WTC11 (cell line): ENCODE data around the gene SLC24A3. TPM values are rescaled to one million over a fixed set of nuclear protein-coding genes. Genes with fewer than 3 reads are reported as not detected.

Experiments
- ATAC-seq: fragments of 200-7000 bp; cut with Tn5 transposase; 2 replicates; pipeline ENCODE4 v1.10.0; 2021; ENCODE audit warnings: mild to moderate bottlenecking, moderate library complexity
- CTCF ChIA-PET: fragments of 300-600 bp; sonication (Branson Sonifier 250); formaldehyde crosslinking; loops from one replicate; lab custom pipeline; 2021; ENCODE audit warnings: antibody characterized with exemption; lab: Charles Lee
- POLR2A ChIA-PET: fragments of 350-600 bp; sonication (Branson Sonifier 250); formaldehyde crosslinking; loops from one replicate; lab custom pipeline; 2021; ENCODE audit warnings: antibody characterized with exemption; lab: Charles Lee
- DNase-seq: peaks from one replicate; pipeline ENCODE4 v3.0.0; 2021; ENCODE audit warnings: low spot score
- H3K27ac Mint-ChIP-seq: 2 replicates; pipeline ENCODE4 v1.8.0; 2021; ENCODE audit warnings: mixed read lengths
- H3K27me3 Mint-ChIP-seq: 2 replicates; pipeline ENCODE4 v1.8.0; 2021; ENCODE audit warnings: low read depth, mild to moderate bottlenecking, moderate library complexity, mixed read lengths
- H3K36me3 Mint-ChIP-seq: 2 replicates; pipeline ENCODE4 v1.8.0; 2021; ENCODE audit warnings: mixed read lengths
- H3K4me1 Mint-ChIP-seq: 2 replicates; pipeline ENCODE4 v1.8.0; 2022; ENCODE audit warnings: mixed read lengths
- H3K4me3 Mint-ChIP-seq: 2 replicates; pipeline ENCODE4 v1.8.0; 2021; ENCODE audit warnings: mild to moderate bottlenecking, moderate library complexity, mixed read lengths
- H3K9me3 Mint-ChIP-seq: 2 replicates; pipeline ENCODE4 v1.8.0; 2021; ENCODE audit warnings: mixed read lengths
- CBFB ChIP-seq: sonication (generic); formaldehyde crosslinking; IDR thresholded peaks from 2 replicates; pipeline ENCODE4 v1.8.1; 2022; ENCODE audit warnings: mild to moderate bottlenecking, low read depth, missing genetic modification reagents
- CREM ChIP-seq: sonication (generic); formaldehyde crosslinking; IDR thresholded peaks from 2 replicates; pipeline ENCODE4 v1.8.1; 2022; ENCODE audit warnings: mild to moderate bottlenecking, missing genetic modification reagents, moderate library complexity
- EMX1 ChIP-seq: fragments of 250-450 bp; sonication (Bioruptor Pico); IDR thresholded peaks from 2 replicates; pipeline ENCODE4 v1.8.0; 2021; ENCODE audit warnings: mild to moderate bottlenecking
- GRHL2 ChIP-seq: fragments of 250-450 bp; sonication (Bioruptor Pico); IDR thresholded peaks from 2 replicates; pipeline ENCODE4 v1.8.0; 2022; ENCODE audit warnings: mild to moderate bottlenecking, moderate library complexity; ENCODE audit not compliant: insufficient replicate concordance, severe bottlenecking
- NFE2L1 ChIP-seq: sonication (generic); formaldehyde crosslinking; IDR thresholded peaks from 2 replicates; pipeline ENCODE4 v1.8.1; 2023; ENCODE audit warnings: missing genetic modification reagents
- NR1H2 ChIP-seq: sonication (generic); formaldehyde crosslinking; IDR thresholded peaks from 2 replicates; pipeline ENCODE4 v1.9.0; 2021; ENCODE audit warnings: mild to moderate bottlenecking, moderate library complexity, missing genetic modification reagents
- OVOL2 ChIP-seq: fragments of 250-450 bp; sonication (Bioruptor Pico); IDR thresholded peaks from 2 replicates; pipeline ENCODE4 v1.9.0; 2021; ENCODE audit warnings: mild to moderate bottlenecking, borderline replicate concordance
- ZNF232 ChIP-seq: sonication (generic); formaldehyde crosslinking; IDR thresholded peaks from 2 replicates; pipeline ENCODE4 v1.8.0; 2022; ENCODE audit warnings: mild to moderate bottlenecking, missing genetic modification reagents
- ZNF396 ChIP-seq: fragments of 250-450 bp; sonication (Bioruptor Pico); IDR thresholded peaks from 2 replicates; pipeline ENCODE4 v1.8.0; 2021; ENCODE audit warnings: mild to moderate bottlenecking, moderate library complexity, borderline replicate concordance
- total RNA-seq: library from RNA; stranded (reverse); gene quantifications from 3 replicates; pipeline ENCODE4 v1.2.3, GENCODE V29; 2021
- TF ChIP-seq, protein P1 (sequence below): sonication (generic); formaldehyde crosslinking; IDR thresholded peaks from 2 replicates; pipeline ENCODE4 v1.8.1; 2023; ENCODE audit warnings: mild to moderate bottlenecking, missing genetic modification reagents, moderate library complexity
- TF ChIP-seq, protein P2 (sequence below): sonication (generic); formaldehyde crosslinking; IDR thresholded peaks from 2 replicates; pipeline ENCODE4 v1.8.1; 2022; ENCODE audit warnings: mild to moderate bottlenecking, moderate library complexity, missing genetic modification reagents
- TF ChIP-seq, protein P3 (sequence below): fragments of 250-450 bp; sonication (Bioruptor Pico); IDR thresholded peaks from 2 replicates; pipeline ENCODE4 v1.9.0; 2021; ENCODE audit warnings: moderate library complexity, mild to moderate bottlenecking, inconsistent platforms, borderline replicate concordance
- TF ChIP-seq, protein P4 (sequence below): sonication (generic); formaldehyde crosslinking; conservative IDR thresholded peaks from 2 replicates; pipeline ENCODE4 v1.8.1; 2022; ENCODE audit warnings: mild to moderate bottlenecking, missing genetic modification reagents
- TF ChIP-seq, protein P5 (sequence below): sonication (generic); formaldehyde crosslinking; IDR thresholded peaks from 2 replicates; pipeline ENCODE4 v1.8.0; 2022; ENCODE audit warnings: mild to moderate bottlenecking, missing genetic modification reagents
- TF ChIP-seq, protein P6 (sequence below): fragments of 200-600 bp; IDR thresholded peaks from 2 replicates; pipeline ENCODE4 v1.8.0; 2022; ENCODE audit warnings: antibody characterized with exemption
- TF ChIP-seq, protein P7 (sequence below): sonication (generic); formaldehyde crosslinking; IDR thresholded peaks from 2 replicates; pipeline ENCODE4 v1.8.0; 2022; ENCODE audit warnings: mild to moderate bottlenecking, missing genetic modification reagents
- TF ChIP-seq, protein P8 (sequence below): fragments of 250-450 bp; sonication (Bioruptor Pico); IDR thresholded peaks from 2 replicates; pipeline ENCODE4 v1.9.0; 2021; ENCODE audit warnings: mild to moderate bottlenecking

SLC24A3 gene
- total RNA-seq, 1 experiment from 2014 or later: 5.7 TPM

DNA sequence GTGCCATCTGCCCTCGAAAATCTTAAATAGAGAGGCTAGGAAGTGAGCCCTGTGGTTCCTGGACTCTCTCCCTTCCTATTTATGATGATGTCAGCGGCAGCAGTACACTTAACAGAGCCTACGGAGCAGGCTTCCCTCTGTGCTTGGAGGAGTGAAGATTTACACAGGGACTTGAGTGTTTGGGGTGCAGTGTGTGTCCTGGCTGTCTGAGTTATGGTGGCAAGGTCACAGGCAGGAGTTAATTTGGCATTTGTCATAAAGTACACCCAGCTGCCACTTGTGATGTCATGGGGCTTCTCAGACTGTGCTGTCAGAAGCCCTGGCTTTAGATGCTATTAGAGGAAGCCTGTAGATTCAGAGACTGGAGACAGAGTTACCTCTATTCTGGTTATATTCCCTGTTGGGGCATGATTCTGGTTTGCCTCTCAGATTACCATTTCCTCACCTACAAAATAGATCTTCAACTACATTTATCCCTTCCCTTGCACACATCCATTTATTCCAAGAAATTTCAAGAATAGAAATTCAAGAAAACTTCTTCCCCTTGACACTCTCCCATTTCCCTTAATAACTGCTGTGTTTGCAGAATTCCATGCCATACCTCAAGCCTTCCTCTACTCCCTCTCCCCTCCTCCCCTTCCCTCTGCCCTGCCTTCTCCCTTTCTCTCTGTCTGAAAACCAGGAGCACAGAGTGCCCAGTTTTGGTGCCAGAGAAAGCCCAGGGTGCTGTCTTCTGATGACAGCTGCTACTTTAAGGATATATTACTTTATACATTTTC, 72.1 kb downstream of the SLC24A3 start:
- POLR2A ChIA-PET: no interaction called here
- H3K27ac Mint-ChIP-seq: no peak overlapping the region
- H3K36me3 Mint-ChIP-seq: 0 out of 2 replicates have a peak, but pooled peaks cover 3% of the 10 kb centered on the region
- H3K4me3 Mint-ChIP-seq: no peak overlapping the region
- no peak for TF ChIP-seq NR1H2 (CRISPR knock-in tag)
- no peak for TF ChIP-seq ZNF232 (CRISPR knock-in tag)
- TF ChIP-seq OVOL2 (CRISPR knock-in tag): no peak
- TF ChIP-seq, protein P1, sequence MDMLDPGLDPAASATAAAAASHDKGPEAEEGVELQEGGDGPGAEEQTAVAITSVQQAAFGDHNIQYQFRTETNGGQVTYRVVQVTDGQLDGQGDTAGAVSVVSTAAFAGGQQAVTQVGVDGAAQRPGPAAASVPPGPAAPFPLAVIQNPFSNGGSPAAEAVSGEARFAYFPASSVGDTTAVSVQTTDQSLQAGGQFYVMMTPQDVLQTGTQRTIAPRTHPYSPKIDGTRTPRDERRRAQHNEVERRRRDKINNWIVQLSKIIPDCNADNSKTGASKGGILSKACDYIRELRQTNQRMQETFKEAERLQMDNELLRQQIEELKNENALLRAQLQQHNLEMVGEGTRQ (CRISPR knock-in tag): no peak
- TF ChIP-seq, protein P2, sequence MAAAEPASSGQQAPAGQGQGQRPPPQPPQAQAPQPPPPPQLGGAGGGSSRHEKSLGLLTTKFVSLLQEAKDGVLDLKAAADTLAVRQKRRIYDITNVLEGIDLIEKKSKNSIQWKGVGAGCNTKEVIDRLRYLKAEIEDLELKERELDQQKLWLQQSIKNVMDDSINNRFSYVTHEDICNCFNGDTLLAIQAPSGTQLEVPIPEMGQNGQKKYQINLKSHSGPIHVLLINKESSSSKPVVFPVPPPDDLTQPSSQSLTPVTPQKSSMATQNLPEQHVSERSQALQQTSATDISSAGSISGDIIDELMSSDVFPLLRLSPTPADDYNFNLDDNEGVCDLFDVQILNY (CRISPR knock-in tag): no peak
- TF ChIP-seq, protein P3, sequence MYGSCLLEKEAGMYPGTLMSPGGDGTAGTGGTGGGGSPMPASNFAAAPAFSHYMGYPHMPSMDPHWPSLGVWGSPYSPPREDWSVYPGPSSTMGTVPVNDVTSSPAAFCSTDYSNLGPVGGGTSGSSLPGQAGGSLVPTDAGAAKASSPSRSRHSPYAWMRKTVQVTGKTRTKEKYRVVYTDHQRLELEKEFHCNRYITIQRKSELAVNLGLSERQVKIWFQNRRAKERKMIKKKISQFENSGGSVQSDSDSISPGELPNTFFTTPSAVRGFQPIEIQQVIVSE: no peak
- no peak for TF ChIP-seq ZNF396 (CRISPR knock-in tag)
- no peak for TF ChIP-seq CREM (CRISPR knock-in tag)
- TF ChIP-seq, protein P4, sequence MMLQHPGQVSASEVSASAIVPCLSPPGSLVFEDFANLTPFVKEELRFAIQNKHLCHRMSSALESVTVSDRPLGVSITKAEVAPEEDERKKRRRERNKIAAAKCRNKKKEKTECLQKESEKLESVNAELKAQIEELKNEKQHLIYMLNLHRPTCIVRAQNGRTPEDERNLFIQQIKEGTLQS (CRISPR knock-in tag): no peak
- no peak for TF ChIP-seq NFE2L1 (CRISPR knock-in tag)
- TF ChIP-seq, protein P5, sequence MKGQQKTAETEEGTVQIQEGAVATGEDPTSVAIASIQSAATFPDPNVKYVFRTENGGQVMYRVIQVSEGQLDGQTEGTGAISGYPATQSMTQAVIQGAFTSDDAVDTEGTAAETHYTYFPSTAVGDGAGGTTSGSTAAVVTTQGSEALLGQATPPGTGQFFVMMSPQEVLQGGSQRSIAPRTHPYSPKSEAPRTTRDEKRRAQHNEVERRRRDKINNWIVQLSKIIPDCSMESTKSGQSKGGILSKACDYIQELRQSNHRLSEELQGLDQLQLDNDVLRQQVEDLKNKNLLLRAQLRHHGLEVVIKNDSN (CRISPR knock-in tag): no peak
- TF ChIP-seq GRHL2 (CRISPR knock-in tag): no peak
- H3K9me3 Mint-ChIP-seq: no peaks in the 10 kb centered on the region
- CTCF ChIA-PET: interaction anchor here (1.2 kb wide), 1 partner anchor 299 kb away, joined by 3 read pairs; no protein-coding TSS in a partner anchor
- no peaks in the 10 kb centered on the region for H3K27me3 Mint-ChIP-seq
- ATAC-seq (no peak), DNase-seq (no peak)
- H3K4me1 Mint-ChIP-seq: peaks cover 7% of the 10 kb centered on the region

DNA sequence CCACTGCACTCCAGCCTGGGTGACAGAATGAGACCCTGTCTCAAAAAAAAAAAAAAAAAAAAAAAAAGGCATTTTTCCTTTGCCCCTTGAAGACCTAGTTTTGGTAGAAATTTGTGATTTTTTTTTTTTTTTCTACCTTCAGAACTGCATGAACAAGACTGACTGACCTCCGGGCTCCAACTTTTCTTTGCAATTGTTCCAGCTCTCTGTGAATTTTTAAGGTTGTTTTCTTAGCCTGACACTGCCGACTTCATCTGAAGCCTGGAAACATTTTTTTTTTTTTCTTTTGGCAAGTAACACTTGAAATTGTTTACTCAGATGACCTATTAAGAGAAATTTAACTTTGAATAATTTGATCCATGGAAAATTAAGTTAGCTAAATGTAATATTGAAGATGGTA, 73.0 kb downstream of the SLC24A3 start:
- CTCF ChIA-PET: interaction anchor here (0.7 to 1.2 kb wide), 2 partner anchors 72 to 298 kb away, joined by 3 read pairs; no protein-coding TSS in a partner anchor
- H3K36me3 Mint-ChIP-seq: 0 out of 2 replicates have a peak, but pooled peaks cover 3% of the 10 kb centered on the region
- POLR2A ChIA-PET: no interaction called here

More for the DNA sequence above, 73.0 kb downstream of the SLC24A3 start:
- ATAC-seq (no peak), DNase-seq (no peak)
- H3K27ac Mint-ChIP-seq: no peak overlapping the region
- peaks cover 7% of the 10 kb centered on the region for H3K4me1 Mint-ChIP-seq
- TF ChIP-seq, protein P6, sequence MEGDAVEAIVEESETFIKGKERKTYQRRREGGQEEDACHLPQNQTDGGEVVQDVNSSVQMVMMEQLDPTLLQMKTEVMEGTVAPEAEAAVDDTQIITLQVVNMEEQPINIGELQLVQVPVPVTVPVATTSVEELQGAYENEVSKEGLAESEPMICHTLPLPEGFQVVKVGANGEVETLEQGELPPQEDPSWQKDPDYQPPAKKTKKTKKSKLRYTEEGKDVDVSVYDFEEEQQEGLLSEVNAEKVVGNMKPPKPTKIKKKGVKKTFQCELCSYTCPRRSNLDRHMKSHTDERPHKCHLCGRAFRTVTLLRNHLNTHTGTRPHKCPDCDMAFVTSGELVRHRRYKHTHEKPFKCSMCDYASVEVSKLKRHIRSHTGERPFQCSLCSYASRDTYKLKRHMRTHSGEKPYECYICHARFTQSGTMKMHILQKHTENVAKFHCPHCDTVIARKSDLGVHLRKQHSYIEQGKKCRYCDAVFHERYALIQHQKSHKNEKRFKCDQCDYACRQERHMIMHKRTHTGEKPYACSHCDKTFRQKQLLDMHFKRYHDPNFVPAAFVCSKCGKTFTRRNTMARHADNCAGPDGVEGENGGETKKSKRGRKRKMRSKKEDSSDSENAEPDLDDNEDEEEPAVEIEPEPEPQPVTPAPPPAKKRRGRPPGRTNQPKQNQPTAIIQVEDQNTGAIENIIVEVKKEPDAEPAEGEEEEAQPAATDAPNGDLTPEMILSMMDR: no peak
- TF ChIP-seq, protein P7, sequence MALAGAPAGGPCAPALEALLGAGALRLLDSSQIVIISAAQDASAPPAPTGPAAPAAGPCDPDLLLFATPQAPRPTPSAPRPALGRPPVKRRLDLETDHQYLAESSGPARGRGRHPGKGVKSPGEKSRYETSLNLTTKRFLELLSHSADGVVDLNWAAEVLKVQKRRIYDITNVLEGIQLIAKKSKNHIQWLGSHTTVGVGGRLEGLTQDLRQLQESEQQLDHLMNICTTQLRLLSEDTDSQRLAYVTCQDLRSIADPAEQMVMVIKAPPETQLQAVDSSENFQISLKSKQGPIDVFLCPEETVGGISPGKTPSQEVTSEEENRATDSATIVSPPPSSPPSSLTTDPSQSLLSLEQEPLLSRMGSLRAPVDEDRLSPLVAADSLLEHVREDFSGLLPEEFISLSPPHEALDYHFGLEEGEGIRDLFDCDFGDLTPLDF: no peak
- TF ChIP-seq EMX1 (CRISPR knock-in tag) (no peak), CBFB (no peak)
- TF ChIP-seq, protein P4 (CRISPR knock-in tag): no peak
- TF ChIP-seq, protein P8, sequence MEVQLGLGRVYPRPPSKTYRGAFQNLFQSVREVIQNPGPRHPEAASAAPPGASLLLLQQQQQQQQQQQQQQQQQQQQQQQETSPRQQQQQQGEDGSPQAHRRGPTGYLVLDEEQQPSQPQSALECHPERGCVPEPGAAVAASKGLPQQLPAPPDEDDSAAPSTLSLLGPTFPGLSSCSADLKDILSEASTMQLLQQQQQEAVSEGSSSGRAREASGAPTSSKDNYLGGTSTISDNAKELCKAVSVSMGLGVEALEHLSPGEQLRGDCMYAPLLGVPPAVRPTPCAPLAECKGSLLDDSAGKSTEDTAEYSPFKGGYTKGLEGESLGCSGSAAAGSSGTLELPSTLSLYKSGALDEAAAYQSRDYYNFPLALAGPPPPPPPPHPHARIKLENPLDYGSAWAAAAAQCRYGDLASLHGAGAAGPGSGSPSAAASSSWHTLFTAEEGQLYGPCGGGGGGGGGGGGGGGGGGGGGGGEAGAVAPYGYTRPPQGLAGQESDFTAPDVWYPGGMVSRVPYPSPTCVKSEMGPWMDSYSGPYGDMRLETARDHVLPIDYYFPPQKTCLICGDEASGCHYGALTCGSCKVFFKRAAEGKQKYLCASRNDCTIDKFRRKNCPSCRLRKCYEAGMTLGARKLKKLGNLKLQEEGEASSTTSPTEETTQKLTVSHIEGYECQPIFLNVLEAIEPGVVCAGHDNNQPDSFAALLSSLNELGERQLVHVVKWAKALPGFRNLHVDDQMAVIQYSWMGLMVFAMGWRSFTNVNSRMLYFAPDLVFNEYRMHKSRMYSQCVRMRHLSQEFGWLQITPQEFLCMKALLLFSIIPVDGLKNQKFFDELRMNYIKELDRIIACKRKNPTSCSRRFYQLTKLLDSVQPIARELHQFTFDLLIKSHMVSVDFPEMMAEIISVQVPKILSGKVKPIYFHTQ (CRISPR knock-in tag): no peak
- H3K9me3 Mint-ChIP-seq: no peaks in the 10 kb centered on the region
- H3K27me3 Mint-ChIP-seq: no peaks in the 10 kb centered on the region
- no peak overlapping the region for H3K4me3 Mint-ChIP-seq
